LNCaP clone FGC (cell line): ENCODE results near the gene TMEM42.
A peak's percentile ranks its signal among the peaks of the same experiment; 100 is the strongest.

Experiments used
- DNase-seq: peaks from one replicate; pipeline ENCODE4 v3.0.0-alpha.2; 2011; ENCODE audit warnings: low read depth
- H3K4me3 ChIP-seq: 2 replicates; pipeline ENCODE4 v1.5.1; 2011; ENCODE audit warnings: mild to moderate bottlenecking, low read depth, low read length, control low read depth
- TF ChIP-seq, protein P1 (sequence below): IDR thresholded peaks from 2 replicates; pipeline ENCODE4 v1.5.1; 2012; ENCODE audit warnings: mild to moderate bottlenecking; ENCODE audit not compliant: control insufficient read depth, insufficient read depth; ENCODE audit errors: extremely low read depth

TMEM42 gene

DNA sequence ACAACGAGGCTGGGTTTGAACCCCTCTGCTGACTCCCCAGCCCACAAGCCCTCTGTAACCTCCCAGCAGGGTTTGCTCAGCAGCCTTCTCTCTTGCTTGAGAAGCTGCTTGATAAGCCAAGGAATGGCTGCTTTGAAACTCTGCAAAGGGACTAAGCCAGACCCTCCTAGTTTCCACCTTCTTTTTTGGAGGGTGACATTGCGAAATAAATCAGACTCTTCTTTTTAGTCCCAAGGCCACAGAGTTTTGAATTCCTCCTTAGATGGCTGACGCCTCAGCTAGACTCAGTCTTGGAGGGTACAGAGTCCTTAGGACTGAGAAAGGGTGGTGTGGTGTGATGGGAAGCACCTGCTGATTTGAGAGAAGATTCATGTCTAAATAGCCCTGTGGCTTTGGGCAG, 13.9 kb downstream of the TMEM42 start:
- H3K4me3 ChIP-seq, result no peak overlapping the region
- no peak for DNase-seq

DNA sequence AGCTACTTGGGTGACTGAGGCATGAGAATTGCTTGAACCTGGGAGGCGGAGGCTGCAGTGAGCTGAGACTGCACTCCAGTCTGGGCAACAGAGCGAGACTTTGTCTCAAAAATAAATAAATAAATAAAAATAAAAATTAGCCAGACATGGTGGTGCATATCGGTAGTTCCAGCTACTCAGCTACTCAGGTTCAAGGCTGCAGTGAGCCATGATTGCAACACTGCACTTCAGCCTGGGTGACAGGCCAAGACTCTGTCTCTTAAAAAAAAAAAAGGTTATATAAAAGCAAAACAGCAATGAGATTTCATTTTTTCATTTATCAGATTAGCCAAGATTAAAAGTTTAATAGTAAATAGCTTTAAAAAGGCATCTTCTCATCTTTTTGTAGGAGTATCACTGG, 15.6 kb downstream of the TMEM42 start:
- H3K4me3 ChIP-seq, result no peak overlapping the region
- no peak for DNase-seq
- TF ChIP-seq, protein P1, sequence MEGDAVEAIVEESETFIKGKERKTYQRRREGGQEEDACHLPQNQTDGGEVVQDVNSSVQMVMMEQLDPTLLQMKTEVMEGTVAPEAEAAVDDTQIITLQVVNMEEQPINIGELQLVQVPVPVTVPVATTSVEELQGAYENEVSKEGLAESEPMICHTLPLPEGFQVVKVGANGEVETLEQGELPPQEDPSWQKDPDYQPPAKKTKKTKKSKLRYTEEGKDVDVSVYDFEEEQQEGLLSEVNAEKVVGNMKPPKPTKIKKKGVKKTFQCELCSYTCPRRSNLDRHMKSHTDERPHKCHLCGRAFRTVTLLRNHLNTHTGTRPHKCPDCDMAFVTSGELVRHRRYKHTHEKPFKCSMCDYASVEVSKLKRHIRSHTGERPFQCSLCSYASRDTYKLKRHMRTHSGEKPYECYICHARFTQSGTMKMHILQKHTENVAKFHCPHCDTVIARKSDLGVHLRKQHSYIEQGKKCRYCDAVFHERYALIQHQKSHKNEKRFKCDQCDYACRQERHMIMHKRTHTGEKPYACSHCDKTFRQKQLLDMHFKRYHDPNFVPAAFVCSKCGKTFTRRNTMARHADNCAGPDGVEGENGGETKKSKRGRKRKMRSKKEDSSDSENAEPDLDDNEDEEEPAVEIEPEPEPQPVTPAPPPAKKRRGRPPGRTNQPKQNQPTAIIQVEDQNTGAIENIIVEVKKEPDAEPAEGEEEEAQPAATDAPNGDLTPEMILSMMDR, result no peak

More for the DNA sequence above, 13.9 kb downstream of the TMEM42 start:
- TF ChIP-seq, protein P1, result no peak

DNA sequence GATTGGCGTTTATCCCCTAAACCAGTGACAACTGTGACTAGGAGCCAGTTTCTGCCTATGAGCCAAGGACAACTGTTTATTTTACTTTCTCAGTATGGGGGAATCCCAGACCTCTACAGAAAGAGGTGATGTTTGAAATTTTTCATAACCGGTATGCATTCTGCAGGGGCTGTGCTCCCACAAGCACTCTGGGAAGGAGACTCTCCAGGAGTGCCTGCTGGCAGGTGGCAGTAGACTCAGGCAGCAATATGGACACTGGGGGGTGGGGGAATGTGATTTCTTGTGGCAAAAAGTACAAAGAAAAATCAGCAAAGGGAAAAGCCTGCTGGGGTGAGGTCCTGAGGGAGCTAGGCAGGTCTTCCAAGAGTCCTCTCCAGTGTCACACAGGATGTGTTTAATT, 18.6 kb downstream of the TMEM42 start:
- TF ChIP-seq, protein P1, result no peak

DNA sequence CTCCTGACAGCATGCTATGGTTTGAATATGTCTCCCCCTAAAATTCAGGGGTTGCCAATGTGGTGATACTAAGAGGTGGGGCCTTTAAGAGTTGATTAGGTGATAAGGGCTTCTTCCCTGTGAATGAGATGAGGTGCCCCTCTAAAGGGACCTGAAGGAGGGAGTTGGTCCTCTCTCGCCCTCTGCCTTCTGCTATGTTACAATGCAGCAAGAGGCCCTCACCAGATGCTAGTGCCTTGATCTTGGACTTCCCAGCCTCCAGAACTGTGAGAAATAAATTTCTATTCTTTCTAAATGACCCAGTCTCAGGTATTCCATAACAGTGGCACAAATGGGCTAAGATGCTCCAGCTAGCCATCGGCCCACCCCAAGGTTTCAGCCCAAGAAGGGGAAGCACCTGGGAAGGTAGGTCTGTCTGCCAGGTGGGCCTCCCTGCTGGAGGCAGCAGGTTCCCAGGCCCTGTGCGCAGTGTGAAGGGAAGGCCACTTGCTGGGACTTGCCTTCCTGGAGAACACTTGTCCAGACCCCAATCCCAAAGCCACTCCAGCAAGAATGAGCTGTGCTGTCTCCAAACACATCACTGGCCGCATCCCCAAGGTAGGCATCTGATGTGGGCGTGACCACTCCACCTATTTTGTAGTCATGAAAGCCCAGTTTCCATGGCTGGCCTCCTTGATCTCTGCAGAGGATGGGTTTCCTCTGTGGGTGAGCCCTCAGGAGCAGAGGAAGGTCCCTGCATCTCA, 21.7 kb downstream of the TMEM42 start:
- no peak overlapping the region for H3K4me3 ChIP-seq
- TF ChIP-seq, protein P1, result no peak
- no peak for DNase-seq

More for the DNA sequence above, 18.6 kb downstream of the TMEM42 start:
- no peak overlapping the region for H3K4me3 ChIP-seq
- DNase-seq, result no peak

DNA sequence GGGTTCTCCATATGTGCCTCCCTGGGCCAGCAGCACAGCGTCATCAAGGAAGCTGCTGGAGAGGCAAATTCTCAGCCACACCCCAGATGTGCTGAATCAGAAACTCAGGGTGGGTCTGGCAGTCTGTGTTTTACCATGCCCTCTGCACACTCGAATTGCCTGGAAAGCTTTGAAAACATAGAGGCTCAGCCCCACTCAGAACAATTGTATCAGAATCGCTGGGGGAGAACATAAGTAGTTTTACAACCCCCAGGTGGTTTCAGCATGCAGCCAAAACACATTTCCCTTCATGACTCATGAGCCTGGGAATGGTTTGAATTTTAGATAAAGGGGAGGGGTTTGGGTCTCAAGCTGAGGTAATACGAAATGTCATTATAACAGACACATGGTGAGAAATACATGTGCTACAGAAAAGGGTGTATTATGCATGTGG, 22.3 kb downstream of the TMEM42 start:
- no peak overlapping the region for H3K4me3 ChIP-seq
- TF ChIP-seq, protein P1, result no peak
- no peak for DNase-seq

DNA sequence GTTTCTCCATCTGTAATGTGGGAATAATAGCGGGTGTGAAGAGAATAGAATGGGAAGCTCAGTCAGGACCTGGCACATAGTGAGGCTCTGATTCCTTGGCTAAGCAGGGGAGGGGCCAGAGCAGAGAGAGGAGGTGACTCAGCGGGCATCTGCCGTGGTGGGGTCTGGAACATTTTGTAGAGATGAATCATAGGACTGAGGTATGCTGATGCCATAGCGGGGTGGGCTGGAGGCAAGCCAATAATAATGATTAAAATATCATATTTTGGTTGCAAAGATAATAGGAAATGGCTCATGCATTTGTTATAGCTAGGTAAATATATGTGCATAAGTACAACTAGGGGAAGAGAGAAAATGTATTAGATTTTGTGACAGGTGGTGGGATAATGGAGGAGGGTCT, 23.9 kb downstream of the TMEM42 start:
- no peak for DNase-seq
- H3K4me3 ChIP-seq, result no peak overlapping the region
- TF ChIP-seq, protein P1, result no peak

DNA sequence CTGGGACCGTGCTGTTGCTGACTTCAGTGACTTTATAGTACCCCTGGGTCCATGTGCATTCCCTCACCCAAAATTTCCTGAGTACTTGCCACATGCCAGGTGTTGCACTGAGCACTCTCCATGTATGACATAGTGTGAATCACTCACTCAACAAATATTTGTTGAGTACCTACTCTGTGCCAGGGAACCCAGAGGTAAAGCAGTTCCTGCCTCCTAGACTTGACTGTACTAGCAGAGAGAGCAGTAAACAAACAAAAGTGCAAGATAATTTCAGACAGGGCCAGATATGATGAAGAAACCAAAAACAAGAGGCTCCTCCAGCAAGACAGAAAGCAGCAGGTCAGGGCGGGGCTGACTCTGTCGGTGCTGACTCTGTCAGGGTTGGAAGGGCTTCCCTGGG, 24.8 kb downstream of the TMEM42 start:
- TF ChIP-seq, protein P1, result no peak
- DNase-seq, result peak; percentile 34
- H3K4me3 ChIP-seq, result no peak overlapping the region
